Body of pancreas (tissue), 4 donors: ENCODE results near the gene TUT1. TPM values are rescaled to one million over a fixed set of nuclear protein-coding genes. Genes with fewer than 3 reads are reported as not detected.
A peak's percentile ranks its signal among the peaks of the same experiment; 100 is the strongest.

Source experiments
- ATAC-seq: fragments of 150-250 bp; one replicate; pipeline ENCODE4 v1.9.1; 2016
- DNase-seq, 4 donors: peaks; one replicate each; pipeline ENCODE4 v3.0.0-alpha.2; 2019
- H3K27ac ChIP-seq, 4 donors: fragments of 200-600 bp; sonication (generic); 1 replicate in 3 of 4; 2 replicates in 1 of 4; pipeline versions ENCODE4 v1.5.1 to v1.6.1; 2016 to 2019; ENCODE audit warnings: mild to moderate bottlenecking in 1 of 4, mixed read lengths in 1 of 4, moderate library complexity in 1 of 4
- H3K27me3 ChIP-seq, 2 donors: fragments of 200-600 bp; sonication (generic); one replicate each; pipeline ENCODE4 v1.6.0; 2016; ENCODE audit warnings: mild to moderate bottlenecking in 1 of 2
- H3K36me3 ChIP-seq, 2 donors: fragments of 200-600 bp; sonication (generic); replicated peaks in 1 of 2; 2 replicates each; pipeline ENCODE4 v1.5.1; 2016; ENCODE audit warnings: low read depth in 2 of 2; ENCODE audit not compliant: insufficient read depth in 1 of 2
- H3K4me1 ChIP-seq: fragments of 200-600 bp; sonication (generic); one replicate; pipeline ENCODE4 v1.6.0; 2016
- H3K4me3 ChIP-seq, 2 donors: fragments of 200-600 bp; sonication (generic); 1 replicate in 1 of 2; 2 replicates in 1 of 2; pipeline ENCODE4 v1.5.1; 2016 to 2019
- H3K9me3 ChIP-seq, 3 donors: fragments of 200-600 bp; sonication (generic); 1 replicate in 2 of 3; 2 replicates in 1 of 3; pipeline ENCODE4 v1.5.1; 2016
- POLR2A ChIP-seq, 3 donors: fragments of 450-650 bp; IDR thresholded peaks; one replicate each; pipeline ENCODE4 v1.6.1; 2016; ENCODE audit warnings: antibody characterized with exemption in 3 of 3, mild to moderate bottlenecking in 2 of 3
- WGBS, 2 donors: methylation state at CpG; one replicate each; pipeline ENCODE4 v1.1.5; 2017; 5-methylcytosine and 5-hydroxymethylcytosine counted together
- intact Hi-C: fragments of 100-400 bp; cut with DNase I; formaldehyde crosslinking; loops from one replicate; pipeline ENCODE4 v1.15.1; 2023
- total RNA-seq, 2 donors: library from RNA; depleted of rRNA; stranded (reverse); fragments of >200 nt; gene quantifications; one replicate each; pipeline ENCODE4 v1.1.0, GENCODE V29; 2016
- TF ChIP-seq, protein P1 (sequence below), 7 experiments: fragments of 450-650 bp in 4 of 7; fragments of 200-600 bp in 3 of 7; sonication (generic) in 3 of 7; IDR thresholded peaks; one replicate each; pipeline ENCODE4 v1.5.1; 2016 to 2019; ENCODE audit warnings: antibody characterized with exemption in 7 of 7

The TUT1 gene
- total RNA-seq, 2 donors from 2014 or later: 10.1 to 11.2 TPM

DNA sequence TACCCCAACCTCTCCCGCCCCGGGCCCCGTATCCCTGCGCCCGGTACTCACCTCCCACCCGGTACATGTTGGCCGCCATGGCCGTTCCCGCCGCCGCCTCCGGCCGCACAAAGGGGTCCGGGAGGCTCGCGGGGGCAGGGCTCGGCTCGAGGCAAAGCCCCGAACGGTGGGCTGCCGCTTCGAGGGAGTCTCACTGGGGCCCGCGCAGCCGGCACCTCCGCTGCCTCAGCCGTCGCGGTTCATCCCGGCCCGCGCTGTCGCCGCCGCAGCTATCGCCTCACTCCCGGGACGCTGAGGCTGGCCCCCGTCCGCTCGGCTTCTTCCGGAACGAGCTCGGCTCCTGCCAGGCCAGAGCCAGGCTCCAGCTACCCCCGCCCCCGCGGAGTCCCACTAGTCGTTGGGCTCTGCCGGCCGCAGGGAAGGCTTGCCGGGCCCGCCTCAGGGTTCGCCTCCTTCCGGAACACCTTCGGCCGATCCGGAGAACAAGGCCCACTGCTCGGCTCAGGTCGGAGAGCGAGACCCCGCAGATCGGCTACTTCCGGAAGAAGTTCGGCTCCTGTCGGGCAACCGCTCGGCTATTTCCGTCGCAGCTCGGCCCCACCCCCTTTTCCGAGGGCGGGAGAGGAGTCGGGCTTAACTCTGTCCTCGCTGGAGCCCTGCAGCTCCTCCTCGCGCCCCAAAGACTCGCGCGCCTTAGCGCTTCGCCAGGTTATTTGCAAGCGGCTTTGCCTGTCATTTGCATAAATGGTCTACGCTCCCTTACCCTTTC lies 10.2 kb upstream of the TUT1 start, which contains the start of gene MTA2:
Gene MTA2 (minus strand): TSS at position 494 of the 769 bp plus-strand sequence. CDS start 415 bp downstream, at position 79.
- DNase-seq (peak; percentile 98 to 99 (median 99)), ATAC-seq (peak; percentile 92)
- peak; percentile 20 to 72 (median 72) for TF ChIP-seq POLR2A (IDR thresholded peaks at IDR 0.05)
- TF ChIP-seq, protein P1, sequence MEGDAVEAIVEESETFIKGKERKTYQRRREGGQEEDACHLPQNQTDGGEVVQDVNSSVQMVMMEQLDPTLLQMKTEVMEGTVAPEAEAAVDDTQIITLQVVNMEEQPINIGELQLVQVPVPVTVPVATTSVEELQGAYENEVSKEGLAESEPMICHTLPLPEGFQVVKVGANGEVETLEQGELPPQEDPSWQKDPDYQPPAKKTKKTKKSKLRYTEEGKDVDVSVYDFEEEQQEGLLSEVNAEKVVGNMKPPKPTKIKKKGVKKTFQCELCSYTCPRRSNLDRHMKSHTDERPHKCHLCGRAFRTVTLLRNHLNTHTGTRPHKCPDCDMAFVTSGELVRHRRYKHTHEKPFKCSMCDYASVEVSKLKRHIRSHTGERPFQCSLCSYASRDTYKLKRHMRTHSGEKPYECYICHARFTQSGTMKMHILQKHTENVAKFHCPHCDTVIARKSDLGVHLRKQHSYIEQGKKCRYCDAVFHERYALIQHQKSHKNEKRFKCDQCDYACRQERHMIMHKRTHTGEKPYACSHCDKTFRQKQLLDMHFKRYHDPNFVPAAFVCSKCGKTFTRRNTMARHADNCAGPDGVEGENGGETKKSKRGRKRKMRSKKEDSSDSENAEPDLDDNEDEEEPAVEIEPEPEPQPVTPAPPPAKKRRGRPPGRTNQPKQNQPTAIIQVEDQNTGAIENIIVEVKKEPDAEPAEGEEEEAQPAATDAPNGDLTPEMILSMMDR (IDR thresholded peaks at IDR 0.05): peak in 1 of 7 experiments; percentile 8
- peaks cover 0 to 10% of the 10 kb centered on the region in 2 donors for H3K36me3 ChIP-seq
- peak within 1 kb of the TSS; percentile 61 to 91 for H3K4me3 ChIP-seq
- no peaks in the 10 kb centered on the region for H3K27me3 ChIP-seq
- WGBS, 2 donors: 0% methylated on average over 14 to 73 of the region's 83 CpGs
- intact Hi-C loops: no loop called here
- no peaks in the 10 kb centered on the region for H3K9me3 ChIP-seq
- peak within 1 kb of the TSS; percentile 84 to 97 (median 90) for H3K27ac ChIP-seq
- peaks cover 34% of the 10 kb centered on the region for H3K4me1 ChIP-seq

DNA sequence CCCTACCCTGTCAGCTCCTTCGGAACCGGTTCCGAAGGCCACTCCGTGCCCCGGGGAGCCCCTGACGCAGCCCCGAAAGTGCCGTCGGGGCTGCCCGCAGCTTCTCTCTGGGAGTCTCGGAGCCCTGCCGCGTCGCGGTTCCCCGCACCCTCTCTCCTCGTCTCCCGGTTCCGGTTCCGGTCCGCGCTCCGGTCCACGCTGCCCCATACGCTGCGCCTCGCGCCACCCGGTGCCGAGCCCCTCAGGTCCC lies 9.7 kb upstream of the TUT1 start:
- peak overlapping the region; percentile 61 to 91 for H3K4me3 ChIP-seq
- peaks cover 0 to 12% of the 10 kb centered on the region in 2 donors for H3K36me3 ChIP-seq
- no peaks in the 10 kb centered on the region for H3K9me3 ChIP-seq
- DNase-seq (peak; percentile 48 to 51 (median 50)), ATAC-seq (peak; percentile 4)
- intact Hi-C loops: no loop called here
- peak overlapping the region; percentile 84 to 97 (median 90) for H3K27ac ChIP-seq
- H3K4me1 ChIP-seq: peaks cover 34% of the 10 kb centered on the region
- 0 to 1% methylated on average over 16 to 30 of the region's 30 CpGs for WGBS, 2 donors
- TF ChIP-seq POLR2A (IDR thresholded peaks at IDR 0.05): no peak
- TF ChIP-seq, protein P1 (IDR thresholded peaks at IDR 0.05): no peak
- H3K27me3 ChIP-seq: no peaks in the 10 kb centered on the region

DNA sequence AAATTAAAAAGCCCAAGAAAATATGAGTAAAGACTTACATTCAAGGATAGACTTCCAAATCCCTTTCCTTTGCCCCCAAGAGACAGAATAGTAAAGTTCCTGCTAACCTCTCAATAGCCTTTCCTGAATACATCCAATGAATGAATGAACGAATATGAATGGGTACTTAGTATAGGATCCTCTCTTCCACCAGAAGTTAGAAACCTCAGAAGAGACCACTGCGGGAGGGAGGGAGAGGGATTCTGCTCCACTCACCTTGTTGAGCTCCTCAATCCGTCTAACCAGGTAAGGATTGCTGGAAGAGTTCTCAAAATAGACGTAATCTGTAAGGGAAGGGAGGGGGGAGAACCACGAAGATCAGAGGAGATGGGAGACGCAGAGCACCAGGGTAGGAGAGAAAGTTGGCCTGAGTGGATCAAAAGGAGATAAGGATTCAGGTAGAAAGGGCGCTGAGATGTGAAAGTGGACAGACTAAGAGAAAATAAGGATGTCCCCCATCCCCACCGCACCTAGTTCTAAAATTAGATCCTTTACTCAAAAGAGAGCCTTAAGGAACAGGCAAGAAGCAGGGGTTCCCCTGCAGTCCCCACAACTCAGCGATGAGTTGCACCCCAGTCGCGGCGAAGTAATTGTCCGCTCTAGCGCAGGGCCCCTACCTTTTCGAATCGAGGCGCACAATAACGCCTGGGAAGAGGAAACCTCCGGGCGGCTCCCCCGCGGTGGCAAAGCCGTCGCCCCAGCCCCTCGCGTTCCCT lies 9.2 kb upstream of the TUT1 start:
- DNase-seq: no peak
- Histone ChIP-seq H3K4me3 (peak overlapping the region; percentile 61 to 91), H3K27me3 (no peaks in the 10 kb centered on the region), H3K27ac (peak overlapping the region; percentile 84 to 97 (median 90)), H3K9me3 (no peaks in the 10 kb centered on the region), H3K4me1 (peaks cover 34% of the 10 kb centered on the region), H3K36me3 (peaks cover under 1 to 14% of the 10 kb centered on the region in 2 donors)
- WGBS, 2 donors: 2 to 3% methylated on average over 21 to 26 of the region's 26 CpGs
- no peak for ATAC-seq
- TF ChIP-seq, protein P1 (IDR thresholded peaks at IDR 0.05): no peak
- TF ChIP-seq POLR2A (IDR thresholded peaks at IDR 0.05): no peak
- intact Hi-C loops: no loop called here

DNA sequence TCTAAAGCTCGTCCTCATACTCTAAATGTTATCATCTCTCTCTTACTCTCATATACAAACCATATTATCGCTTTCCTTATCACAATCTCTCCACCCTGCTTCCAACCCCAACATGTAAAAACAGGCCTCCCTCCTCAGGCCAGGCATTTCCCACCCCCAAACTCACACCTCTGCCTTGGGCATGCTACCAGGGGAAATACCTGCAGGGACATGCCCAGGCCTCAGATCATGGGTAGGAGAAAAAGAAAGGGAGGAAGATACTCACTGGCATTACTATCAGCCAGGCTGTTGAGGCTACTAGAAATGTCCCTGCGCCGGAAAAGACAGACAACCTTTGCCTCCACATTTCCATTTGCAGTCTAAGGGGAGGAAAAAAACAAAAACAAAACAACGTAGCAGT lies 8.6 kb upstream of the TUT1 start:
- ATAC-seq (no peak), DNase-seq (no peak)
- no peaks in the 10 kb centered on the region for H3K9me3 ChIP-seq
- H3K36me3 ChIP-seq: peaks cover 7 to 17% of the 10 kb centered on the region in 2 donors
- H3K4me1 ChIP-seq: peaks cover 34% of the 10 kb centered on the region
- intact Hi-C loops: no loop called here
- H3K4me3 ChIP-seq: no peak overlapping the region
- peak overlapping the region in 2 of 4 donors; percentile 28 to 44 for H3K27ac ChIP-seq
- H3K27me3 ChIP-seq: no peaks in the 10 kb centered on the region
- 58 to 78% methylated on average over 5 of the region's 5 CpGs for WGBS, 2 donors
- TF ChIP-seq, protein P1 (IDR thresholded peaks at IDR 0.05): no peak
- no peak for TF ChIP-seq POLR2A (IDR thresholded peaks at IDR 0.05)
